HG02571 (cell line): ENCODE measurements around the gene NIP7.
A peak's percentile ranks its signal among the peaks of the same experiment; 100 is the strongest.
"Not testable (repeated sequence)": the region's sequence is repeated elsewhere in the genome, so short reads cannot be mapped to it uniquely, and the experiment has no call there.

Source experiments
- ATAC-seq: cut with Tn5 transposase; IDR thresholded peaks from one replicate; pipeline ENCODE4 v1.9.1; 2021; ENCODE audit warnings: mild to moderate bottlenecking, moderate library complexity; ENCODE audit not compliant: unreplicated experiment

The NIP7 gene

DNA sequence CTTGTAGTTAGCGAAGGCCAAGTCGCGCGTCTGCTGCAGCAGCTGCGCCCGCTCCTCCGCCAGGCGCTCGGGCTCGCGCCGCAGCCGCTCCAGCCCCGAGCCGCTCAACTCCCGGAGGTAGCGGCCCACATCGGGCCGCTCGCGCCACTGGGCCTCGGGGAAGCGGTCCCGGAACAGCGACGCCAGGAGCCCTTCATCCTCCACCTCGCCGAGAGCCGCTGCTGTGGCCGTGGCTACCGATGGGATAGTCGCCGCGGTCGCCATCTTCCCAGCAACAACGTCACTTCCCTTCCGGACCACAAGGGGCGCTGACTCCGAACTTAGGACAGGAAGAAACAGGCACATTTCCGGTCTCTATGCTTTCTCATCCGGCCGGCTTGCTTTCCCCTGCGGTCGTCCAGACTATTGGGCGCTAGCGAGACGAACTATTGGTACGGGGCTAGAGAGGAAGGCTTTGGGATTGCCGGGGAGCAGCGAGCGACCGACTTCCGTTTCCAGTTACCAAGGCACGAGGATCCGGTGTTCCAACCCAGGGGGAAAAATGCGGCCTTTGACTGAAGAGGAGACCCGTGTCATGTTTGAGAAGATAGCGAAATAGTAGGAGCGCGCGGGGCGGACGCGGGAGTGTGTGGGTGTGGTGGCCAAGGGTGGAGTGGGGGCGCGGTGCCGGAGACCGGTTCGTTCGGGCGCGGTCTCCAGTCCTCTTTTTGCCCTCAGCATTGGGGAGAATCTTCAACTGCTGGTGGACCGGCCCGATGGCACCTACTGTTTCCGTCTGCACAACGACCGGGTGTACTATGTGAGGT lies at the start of gene NIP7, which contains the start of gene COG8:
TSS of gene NIP7 (plus strand) at position 484 of the 806 bp plus-strand sequence. CDS start at position 542, 58 bp downstream.
TSS of gene COG8 (minus strand) at position 276 of the 806 bp plus-strand sequence. CDS start at position 264, 12 bp downstream.
- peak; percentile 94 for ATAC-seq

GRCh38 chr16:69291657-69292056 lies 47.9 kb upstream of the NIP7 start:
- ATAC-seq: not testable (repeated sequence)

- ATAC-seq: no peak
These were observed 46.2 kb upstream of the NIP7 start for GRCh38 chr16:69293401-69293800.

- no peak for ATAC-seq
These were observed 45.5 kb upstream of the NIP7 start for GRCh38 chr16:69294051-69294450.

GRCh38 chr16:69296771-69297170 lies 42.8 kb upstream of the NIP7 start:
- not testable (repeated sequence) for ATAC-seq

DNA sequence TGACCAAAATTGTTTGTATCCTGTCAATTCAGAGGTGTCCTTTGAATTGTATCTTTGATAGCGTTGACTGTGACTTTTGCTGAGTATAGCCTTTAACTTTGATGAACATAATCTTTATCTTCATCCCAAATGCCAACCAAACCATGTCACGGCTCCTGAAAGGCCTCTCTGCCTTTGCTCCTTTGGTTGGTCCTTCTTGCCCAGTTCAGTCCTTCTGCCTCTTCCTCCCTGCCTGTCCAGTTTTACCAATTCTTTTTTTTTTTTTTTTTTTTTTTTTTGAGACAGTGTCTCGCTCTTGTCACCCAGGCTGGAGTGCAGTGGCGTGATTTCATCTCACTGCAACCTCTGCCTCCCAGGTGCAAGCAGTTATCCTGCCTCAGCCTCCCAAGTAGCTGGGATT lies 41.3 kb upstream of the NIP7 start:
- no peak for ATAC-seq

DNA sequence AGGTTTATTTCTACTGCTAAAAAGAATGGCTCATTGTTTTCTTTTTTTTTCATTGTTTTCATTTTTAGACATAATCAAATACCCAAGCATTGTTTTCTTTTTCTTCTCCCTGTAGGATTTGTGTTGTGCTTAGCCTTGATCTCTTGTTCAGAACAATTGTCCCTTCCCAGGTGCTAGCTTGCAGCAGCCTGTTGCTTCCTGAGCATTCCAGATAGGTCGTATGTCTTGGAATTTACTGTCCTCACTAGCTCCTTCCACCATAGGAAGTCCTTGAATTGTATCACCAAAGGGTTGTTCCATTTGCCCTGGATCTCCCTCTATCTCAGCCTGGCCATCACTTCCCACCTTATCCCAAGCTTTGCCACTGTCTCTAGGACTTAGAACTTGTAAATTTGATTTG lies 38.4 kb upstream of the NIP7 start:
- ATAC-seq: no peak

- ATAC-seq: no peak
These were observed 37.7 kb upstream of the NIP7 start for GRCh38 chr16:69301861-69302260.

- no peak for ATAC-seq
These were observed 37.3 kb upstream of the NIP7 start for GRCh38 chr16:69302301-69302700.

DNA sequence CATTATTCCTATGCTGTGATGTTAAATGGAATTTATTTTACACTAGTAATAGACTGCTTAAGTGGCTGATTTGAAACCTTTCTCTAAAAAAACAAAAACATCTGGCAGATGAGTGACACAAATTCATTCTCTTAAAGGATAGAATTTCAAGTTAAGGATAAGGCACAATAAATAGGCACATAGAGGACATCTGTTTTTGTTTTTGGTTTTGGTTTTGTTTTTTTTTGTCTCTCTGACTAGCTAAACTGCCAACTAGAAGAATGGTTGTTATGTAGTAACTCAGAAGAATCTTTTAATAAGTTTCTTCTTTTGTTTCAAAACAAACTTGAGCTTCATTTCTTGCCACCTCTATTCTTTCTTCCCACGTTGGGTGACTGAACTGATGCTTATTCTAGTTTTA lies 33.5 kb upstream of the NIP7 start:
- ATAC-seq: no peak

DNA sequence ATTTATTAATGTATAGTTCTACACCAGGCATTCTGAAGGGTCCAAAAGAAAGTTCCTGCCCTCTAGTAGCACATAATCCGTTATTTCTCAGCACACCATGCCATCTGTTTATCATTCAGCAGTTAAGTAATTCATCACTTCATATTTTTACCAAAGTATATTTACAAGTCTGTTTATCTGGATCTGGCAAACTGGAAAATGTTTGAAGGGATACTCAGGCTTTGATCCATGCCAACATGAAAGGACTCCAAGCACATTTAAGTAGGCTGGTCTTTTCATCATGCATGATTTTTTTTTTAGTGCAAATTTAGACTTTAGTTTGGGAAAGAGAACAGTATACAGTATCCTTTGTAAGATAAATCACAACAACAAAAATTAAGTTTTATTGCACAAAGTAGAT lies 32.5 kb upstream of the NIP7 start:
- no peak for ATAC-seq

GRCh38 chr16:69307856-69308255 lies 31.7 kb upstream of the NIP7 start:
- ATAC-seq: no peak

DNA sequence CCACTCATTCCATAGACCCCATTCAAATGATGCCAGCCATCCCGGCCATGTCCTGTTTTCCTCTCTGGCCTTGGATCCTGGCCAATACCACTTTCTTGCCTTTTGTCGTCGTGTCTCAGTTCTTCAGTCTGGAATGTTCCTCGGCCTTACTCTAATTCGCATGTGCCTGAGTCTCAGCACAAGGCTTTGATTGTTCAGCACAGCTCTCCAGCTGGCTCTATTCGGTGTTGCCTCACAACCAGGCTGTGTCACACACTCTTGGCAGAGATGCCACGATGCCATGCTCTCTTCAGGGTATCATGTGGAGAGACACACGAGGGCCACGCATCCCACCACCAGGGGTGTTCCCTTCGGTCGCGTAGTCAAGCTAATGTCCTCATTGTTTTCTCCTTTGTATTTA lies 30.3 kb upstream of the NIP7 start:
- ATAC-seq: no peak

DNA sequence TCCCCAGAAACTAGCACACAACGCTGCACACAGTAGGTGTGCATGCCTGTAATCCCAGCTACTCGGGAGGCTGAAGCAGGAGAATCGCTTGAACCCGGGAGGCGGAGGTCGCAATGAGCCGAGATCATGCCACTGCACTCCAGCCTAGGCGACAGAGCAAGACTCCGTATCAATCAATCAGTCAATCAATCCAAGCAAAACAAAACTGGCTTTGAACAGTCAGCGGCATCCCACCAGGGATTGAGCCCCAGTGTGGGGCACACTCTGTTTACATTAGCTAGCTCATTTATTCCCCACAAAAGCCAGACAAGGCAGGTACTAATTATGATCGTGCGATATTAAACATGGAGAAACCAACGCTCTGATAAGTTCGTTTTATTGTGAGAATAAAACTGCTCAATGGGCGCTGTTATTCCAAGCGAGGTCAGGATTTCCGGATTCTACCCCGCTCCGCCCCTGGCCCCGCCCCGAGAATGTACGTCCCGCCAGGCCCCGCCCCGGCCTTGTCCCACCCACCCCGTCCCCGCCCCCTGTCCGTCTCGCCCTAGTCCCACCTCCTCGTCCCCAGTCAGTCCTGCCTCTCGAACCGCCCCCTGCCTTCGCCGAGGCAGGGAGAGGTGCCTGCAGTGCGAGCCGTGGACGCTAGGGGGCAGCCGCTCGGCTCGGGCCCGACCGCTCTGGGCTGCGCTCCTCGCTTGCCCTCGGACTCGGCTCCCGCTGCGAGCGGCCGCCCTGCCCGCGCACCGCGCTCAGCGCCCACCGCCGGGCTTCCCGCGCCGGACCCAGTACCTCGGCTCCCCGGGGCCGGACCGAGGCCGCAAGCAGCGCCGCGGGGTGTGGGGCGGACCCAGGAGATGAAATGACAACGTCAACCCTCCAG lies 28.7 kb upstream of the NIP7 start, which contains the start of gene VPS4A:
TSS of gene VPS4A (plus strand) at position 698 of the 880 bp plus-strand sequence. CDS start at position 860, 162 bp downstream.
- ATAC-seq: peak; percentile 91

GRCh38 chr16:69311533-69312387 lies 27.8 kb upstream of the NIP7 start:
- ATAC-seq: peak; percentile 39

DNA sequence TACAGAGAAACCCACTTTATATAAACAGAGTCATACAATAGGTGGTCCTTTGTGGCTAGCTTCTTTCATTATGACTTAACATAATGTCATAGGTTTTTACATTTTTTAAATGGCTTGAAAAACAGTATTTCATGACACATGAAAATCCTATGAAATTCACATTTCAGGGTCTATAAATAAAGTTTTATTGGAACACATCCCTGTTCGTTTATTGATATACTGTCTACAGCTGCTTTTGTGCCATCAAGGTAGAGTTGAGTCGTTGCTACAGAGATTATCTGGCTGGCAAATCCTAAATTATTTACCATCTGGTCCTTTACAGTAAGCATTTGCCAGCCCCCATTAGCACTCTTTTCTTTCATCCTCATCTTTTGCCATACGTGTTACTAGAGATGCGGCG lies 26.1 kb upstream of the NIP7 start:
- no peak for ATAC-seq

DNA sequence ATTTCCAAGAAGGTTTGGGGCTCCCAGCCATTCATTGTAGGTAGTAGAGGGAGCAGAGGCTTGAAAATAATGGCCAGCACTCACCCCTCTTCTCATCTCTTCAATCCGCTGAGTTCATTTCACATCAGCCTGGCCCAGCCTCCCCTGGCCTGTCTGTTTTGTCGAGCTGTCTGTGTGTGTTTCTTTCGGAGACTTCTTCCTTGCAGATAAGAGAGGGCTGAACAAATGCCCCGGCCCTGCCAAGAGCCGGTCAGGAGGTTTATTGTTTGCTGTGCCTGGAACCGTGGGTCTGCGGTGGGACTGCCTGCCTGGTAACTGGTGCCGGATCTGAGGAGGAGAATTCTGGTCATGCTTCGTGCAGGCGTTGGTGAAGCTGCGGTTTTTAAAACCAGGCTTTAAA lies 25.0 kb upstream of the NIP7 start:
- no peak for ATAC-seq

DNA sequence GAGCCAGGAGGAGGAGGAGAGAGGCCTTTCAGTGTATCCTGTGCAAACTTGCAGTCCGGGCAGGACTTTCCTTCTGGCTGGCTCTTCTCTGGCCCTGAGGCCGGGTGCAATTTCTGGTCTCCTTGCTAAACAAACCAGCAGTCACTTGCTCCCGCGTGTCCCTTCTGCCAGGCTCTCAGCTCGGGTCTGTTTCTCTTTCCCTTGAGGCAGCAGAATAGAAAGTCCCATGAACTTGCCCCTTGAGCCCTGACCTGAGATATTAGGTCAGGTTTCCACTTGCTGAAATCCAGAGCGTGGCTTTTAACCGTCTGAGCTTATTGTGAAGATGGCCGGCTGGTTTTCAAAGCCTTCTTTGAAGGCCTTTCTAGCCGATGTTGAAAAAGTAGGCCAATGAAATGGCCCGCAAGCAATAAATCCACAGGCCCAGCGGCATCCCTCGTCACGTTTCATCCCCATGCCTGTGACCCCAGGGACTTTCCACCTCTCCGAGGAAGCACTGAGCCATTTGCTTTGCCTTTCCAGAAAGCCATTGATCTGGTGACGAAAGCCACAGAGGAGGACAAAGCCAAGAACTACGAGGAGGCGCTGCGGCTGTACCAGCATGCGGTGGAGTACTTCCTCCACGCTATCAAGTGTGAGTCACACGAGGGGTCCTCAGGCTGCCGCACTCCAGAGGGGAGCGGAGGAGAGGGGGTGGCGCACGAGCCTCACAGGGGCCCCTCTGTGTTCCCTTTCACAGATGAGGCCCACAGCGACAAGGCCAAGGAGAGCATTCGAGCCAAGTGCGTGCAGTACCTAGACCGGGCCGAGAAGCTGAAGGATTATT lies 23.9 kb upstream of the NIP7 start:
- ATAC-seq: no peak

DNA sequence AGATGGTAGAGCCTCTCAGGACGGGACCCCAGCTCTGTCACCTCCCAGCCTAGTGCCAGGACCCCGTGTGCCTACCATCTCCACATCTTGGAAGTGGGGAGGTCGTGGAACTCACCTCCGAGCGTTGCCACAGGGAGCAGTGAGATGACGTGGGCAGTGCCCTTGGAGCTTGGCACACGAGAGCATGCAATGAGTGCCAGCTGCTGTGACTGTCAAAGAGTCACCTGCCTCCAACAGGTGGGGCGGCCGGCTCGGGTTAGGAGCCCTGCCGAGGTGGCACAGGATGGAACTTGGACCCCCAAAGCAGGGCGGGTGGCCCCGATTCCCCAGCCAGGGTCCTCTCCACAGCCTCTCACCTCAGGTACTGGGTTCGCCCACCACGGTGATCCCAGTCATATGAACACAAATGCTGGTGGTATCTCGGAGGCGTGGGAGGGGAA lies 23.0 kb upstream of the NIP7 start:
- no peak for ATAC-seq
